Panc1 (cell line): ENCODE data around the gene MET. TPM values are rescaled to one million over a fixed set of nuclear protein-coding genes. Genes with fewer than 3 reads are reported as not detected.
A peak's percentile ranks its signal among the peaks of the same experiment; 100 is the strongest.

Source experiments
- ATAC-seq: fragments of 200-7000 bp; cut with Tn5 transposase; 2 replicates; pipeline ENCODE4 v1.9.1; 2020; ENCODE audit warnings: mild to moderate bottlenecking, moderate library complexity
- BruUV-seq: library from RNA; stranded (reverse); fragments of 400-500 nt; replicated peaks from 2 replicates; lab custom pipeline; 2021; lab: Mats Ljungman, UMichigan
- CTCF ChIA-PET: fragments of 300-600 bp; sonication (Branson Sonifier 250); formaldehyde crosslinking; loops from one replicate; lab custom pipeline; 2022; ENCODE audit warnings: antibody characterized with exemption; lab: Charles Lee
- POLR2A ChIA-PET: fragments of 300-600 bp; sonication (Branson Sonifier 250); formaldehyde crosslinking; loops from one replicate; lab custom pipeline; 2022; ENCODE audit warnings: antibody characterized with exemption; lab: Charles Lee
- DNase-seq: peaks from one replicate; pipeline ENCODE4 v3.0.0-alpha.2; 2010; ENCODE audit warnings: low read depth, low spot score
- H3K27ac ChIP-seq: 2 replicates; pipeline ENCODE4 v1.5.1; 2011; ENCODE audit warnings: mild to moderate bottlenecking, low read length, inconsistent platforms
- H3K27me3 ChIP-seq: fragments of 200-500 bp; sonication (Bioruptor generic); 2 replicates; pipeline ENCODE4 v1.6.0; 2014; ENCODE audit warnings: low read length, inconsistent platforms; ENCODE audit not compliant: control insufficient read depth, insufficient read depth
- H3K36me3 ChIP-seq: fragments of 200-500 bp; sonication (Bioruptor generic); 2 replicates; pipeline ENCODE4 v1.5.1; 2014; ENCODE audit warnings: inconsistent platforms, mild to moderate bottlenecking, low read length, moderate library complexity; ENCODE audit not compliant: control insufficient read depth, insufficient read depth
- H3K4me1 ChIP-seq: 2 replicates; pipeline ENCODE4 v1.5.1; 2011; ENCODE audit warnings: inconsistent platforms, mild to moderate bottlenecking, low read length, moderate library complexity; ENCODE audit not compliant: control insufficient read depth, insufficient read depth
- H3K4me3 ChIP-seq, 2 experiments: 2 replicates each; pipeline ENCODE4 v1.5.1; 2011 to 2012; ENCODE audit warnings: low read depth in 2 of 2, low read length in 2 of 2, mild to moderate bottlenecking in 2 of 2, inconsistent platforms in 1 of 2, moderate library complexity in 1 of 2
- H3K9me3 ChIP-seq: fragments of 200-500 bp; sonication (Bioruptor generic); 2 replicates; pipeline ENCODE4 v1.5.1; 2014; ENCODE audit warnings: low read depth, mild to moderate bottlenecking, inconsistent platforms, low read length, moderate library complexity; ENCODE audit not compliant: control insufficient read depth, insufficient read depth
- CTCF ChIP-seq: fragments of 450-650 bp; IDR thresholded peaks from 2 replicates; pipeline ENCODE4 v1.5.1; 2017; ENCODE audit warnings: mild to moderate bottlenecking
- POLR2AphosphoS5 ChIP-seq: IDR thresholded peaks from 2 replicates; pipeline ENCODE4 v1.6.1; 2012; ENCODE audit warnings: mild to moderate bottlenecking, low read depth, low read length, moderate library complexity
- REST ChIP-seq, 2 experiments: IDR thresholded peaks; 2 replicates each; pipeline ENCODE4 v1.6.1; 2011 to 2012; ENCODE audit warnings: low read depth in 2 of 2, control low read depth in 1 of 2, low read length in 1 of 2, mild to moderate bottlenecking in 1 of 2, moderate library complexity in 1 of 2; ENCODE audit not compliant: insufficient read depth in 1 of 2
- SIN3A ChIP-seq: IDR thresholded peaks from 2 replicates; pipeline ENCODE4 v1.6.1; 2012; ENCODE audit warnings: low read depth, mild to moderate bottlenecking, low read length, moderate library complexity, borderline replicate concordance; ENCODE audit not compliant: insufficient read depth
- TCF7L2 ChIP-seq: IDR thresholded peaks from 2 replicates; pipeline ENCODE4 v1.6.1; 2011; ENCODE audit warnings: mild to moderate bottlenecking, low read depth, low read length, inconsistent platforms
- in situ Hi-C: cut with HindIII; loops from 2 replicates; pipeline ENCODE4 v1.10.0; 2016; ENCODE audit warnings: low sequenced_read_pairs, low pct_unique_long_range_greater_than_20kb
- intact Hi-C: fragments of 100-400 bp; cut with micrococcal nuclease; formaldehyde crosslinking; loops from one replicate; pipeline ENCODE4 v1.10.0; 2022; ENCODE audit not compliant: unreplicated experiment
- total RNA-seq: library from RNA; stranded (reverse); gene quantifications from one replicate; pipeline ENCODE4 v1.2.1, GENCODE V29; 2021; ENCODE audit not compliant: unreplicated experiment

MET gene
- total RNA-seq, 1 experiment from 2014 or later, result 103 TPM

GRCh38 chr7:116802746-116803152, 130.8 kb downstream of the MET start:
- intact Hi-C loops (no loop called here), in situ Hi-C loops (no loop called here)
- H3K27me3 ChIP-seq, result no peaks in the 10 kb centered on the region
- TF ChIP-seq REST (IDR thresholded peaks at IDR 0.05; ENCODE audit: insufficient read depth in 1 of 2, low read depth in 2 of 2, low read length in 1 of 2) (no peak), CTCF (peak; percentile 66), TCF7L2 (0 out of 2 replicates have a peak, but pooled peaks have one; percentile 19)
- CTCF ChIA-PET, result interaction anchor here (0.6 kb wide), 1 partner anchor 211 kb away, joined by 3 read pairs; no protein-coding TSS in a partner anchor
- no peaks in the 10 kb centered on the region for H3K9me3 ChIP-seq
- peak overlapping the region; percentile 79 for H3K27ac ChIP-seq
- H3K4me1 ChIP-seq, result peaks cover 46% of the 10 kb centered on the region
- H3K36me3 ChIP-seq, result no peaks in the 10 kb centered on the region; the same call in 1 of the 2 replicates
- ATAC-seq (peak; percentile 27; the same call in 1 of the 2 replicates), DNase-seq (peak; percentile 51)
- BruUV-seq, result no TSS peak
- no peak overlapping the region for H3K4me3 ChIP-seq
- POLR2A ChIA-PET, result no interaction called here

- intact Hi-C loops (no loop called here), in situ Hi-C loops (no loop called here)
- H3K27ac ChIP-seq, result peak overlapping the region; percentile 79
- no peaks in the 10 kb centered on the region for H3K9me3 ChIP-seq
- no peak for ATAC-seq
- no peak overlapping the region for H3K4me3 ChIP-seq
- DNase-seq, result no peak
- ChIA-PET CTCF (no interaction called here), POLR2A (no interaction called here)
- TF ChIP-seq CTCF (no peak), SIN3A (no peak), TCF7L2 (no peak), REST (IDR thresholded peaks at IDR 0.05; ENCODE audit: insufficient read depth in 1 of 2, low read depth in 2 of 2, low read length in 1 of 2) (no peak), POLR2AphosphoS5 (no peak)
- no peaks in the 10 kb centered on the region for H3K27me3 ChIP-seq
- H3K4me1 ChIP-seq, result peaks cover 57% of the 10 kb centered on the region
- BruUV-seq, result no TSS peak
- H3K36me3 ChIP-seq, result no peaks in the 10 kb centered on the region
Observed at GRCh38 chr7:116804471-116804870, 132.5 kb downstream of the MET start.
